Aorta (tissue), 5 donors: ENCODE measurements around the gene ZNF423. TPM values are rescaled to one million over a fixed set of nuclear protein-coding genes. Genes with fewer than 3 reads are reported as not detected.
A peak's percentile ranks its signal among the peaks of the same experiment; 100 is the strongest.

Source experiments
- ATAC-seq: fragments of 200-7000 bp; cut with Tn5 transposase; one replicate; pipeline ENCODE4 v1.9.1; 2022; ENCODE audit warnings: moderate library complexity; ENCODE audit not compliant: low FRiP score
- DNase-seq, 2 donors: peaks; one replicate each; pipeline ENCODE4 v3.0.0-alpha.2; 2020
- H3K27ac ChIP-seq, 2 donors: one replicate each; pipeline ENCODE4 v1.5.1; 2013; ENCODE audit warnings: low read length in 2 of 2, mild to moderate bottlenecking in 2 of 2, moderate library complexity in 2 of 2, control low read depth in 1 of 2, inconsistent platforms in 1 of 2, low read depth in 1 of 2
- H3K27me3 ChIP-seq, 2 donors: one replicate each; pipeline ENCODE4 v1.6.1; 2013; ENCODE audit warnings: control low read depth in 1 of 2, low read length in 1 of 2, mild to moderate bottlenecking in 1 of 2, moderate library complexity in 1 of 2; ENCODE audit not compliant: insufficient read depth in 2 of 2, control insufficient read depth in 1 of 2
- H3K36me3 ChIP-seq, 2 donors: one replicate each; pipeline ENCODE4 v1.6.1; 2013; ENCODE audit warnings: control low read depth in 1 of 2, low read length in 1 of 2, mild to moderate bottlenecking in 1 of 2; ENCODE audit not compliant: insufficient read depth in 2 of 2, control insufficient read depth in 1 of 2
- H3K4me1 ChIP-seq, 2 donors: one replicate each; pipeline ENCODE4 v1.6.1; 2013; ENCODE audit warnings: low read length in 2 of 2, control low read depth in 1 of 2, mild to moderate bottlenecking in 1 of 2, moderate library complexity in 1 of 2; ENCODE audit not compliant: insufficient read depth in 2 of 2, control insufficient read depth in 1 of 2
- H3K4me3 ChIP-seq, 2 donors: one replicate each; pipeline ENCODE4 v1.5.1; 2013; ENCODE audit warnings: low read length in 2 of 2, control low read depth in 1 of 2, mild to moderate bottlenecking in 1 of 2
- H3K9me3 ChIP-seq: one replicate; pipeline ENCODE4 v1.6.1; 2013; ENCODE audit warnings: mild to moderate bottlenecking, low read length; ENCODE audit not compliant: control insufficient read depth
- WGBS, 2 donors: extraction: QIAGEN DNeasy Blood & Tissue Kit; methylation state at CpG; one replicate each; pipeline ENCODE4 v1.1.7; 2013; 5-methylcytosine and 5-hydroxymethylcytosine counted together
- intact Hi-C, 2 donors: fragments of 100-400 bp; cut with DNase I; formaldehyde crosslinking; loops; one replicate each; pipeline versions ENCODE4 v1.14.2 to v1.15.0; 2022
- polyA plus RNA-seq, 2 donors: library from polyadenylated mRNA; stranded (reverse); fragments of 200-250 nt; gene quantifications; one replicate each; pipeline ENCODE4 v1.2.3, GENCODE V29; 2013
- total RNA-seq, 2 donors: library from RNA; stranded (reverse); fragmentation: NEBNext Ultra II Directional; extraction: Animal tissue kit (Norgen Biotek cat#: 25700); gene quantifications; one replicate each; pipeline ENCODE4 v1.2.1, GENCODE V29; 2021
- donor health status: healthy with polysubstance abuse.
- donor health status: Bipolar disorder and iron deficiency.
- donor health status: DM: no; HTN: no; CAD: no.
- donor health status: DM: no; HTN: no; CAD: no.
- donor health status: DM: yes; HTN: yes; CAD: no.

Gene ZNF423
- total and polyA plus RNA-seq, 4 donors: 3.1 to 43.1 (median 10.0) TPM

DNA sequence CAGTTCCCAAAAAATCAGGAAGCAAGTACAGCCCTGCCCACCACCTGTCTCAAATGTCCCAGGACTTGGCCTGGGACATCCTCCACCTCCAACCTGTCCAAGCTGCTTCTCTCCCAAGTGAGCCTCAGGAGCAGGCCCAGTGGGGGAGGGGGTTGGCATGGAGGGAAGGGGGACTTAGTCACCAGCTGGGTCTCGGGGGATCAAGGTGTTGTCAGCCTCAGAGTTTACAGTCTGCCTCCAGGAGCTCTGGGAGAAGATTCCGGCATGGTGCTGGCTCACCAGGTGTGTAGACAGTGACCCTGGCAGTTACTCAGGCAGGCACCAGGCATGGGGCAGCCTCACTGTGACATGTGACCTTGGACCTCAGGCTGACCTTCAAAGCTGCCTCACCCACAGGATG lies 19.7 kb downstream of the ZNF423 start:
- H3K4me1 ChIP-seq: no peaks in the 10 kb centered on the region
- intact Hi-C loops: loop anchor here in 1 of 2 donors (10.0 kb wide), 1 partner anchor 191 kb away; no protein-coding TSS in a partner anchor
- ATAC-seq: no peak
- H3K27me3 ChIP-seq: no peaks in the 10 kb centered on the region
- no peaks in the 10 kb centered on the region for H3K36me3 ChIP-seq
- DNase-seq: peak in 1 of 2 donors; percentile 75
- peak overlapping the region in 1 of 2 donors; percentile 69 for H3K27ac ChIP-seq
- 23 to 54% methylated on average over 2 of the region's 2 CpGs for WGBS, 2 donors
- no peak overlapping the region for H3K4me3 ChIP-seq
- H3K9me3 ChIP-seq: no peaks in the 10 kb centered on the region

- no peak overlapping the region for H3K4me3 ChIP-seq
- no peaks in the 10 kb centered on the region for H3K36me3 ChIP-seq
- DNase-seq (no peak), ATAC-seq (no peak)
- H3K4me1 ChIP-seq: no peaks in the 10 kb centered on the region
- H3K9me3 ChIP-seq: no peaks in the 10 kb centered on the region
- H3K27me3 ChIP-seq: no peaks in the 10 kb centered on the region
- intact Hi-C loops: loop anchor here in 1 of 2 donors (10.0 kb wide), 1 partner anchor 190 kb away; no protein-coding TSS in a partner anchor
- WGBS, 2 donors: 25 to 31% methylated on average over 13 of the region's 13 CpGs
- H3K27ac ChIP-seq: peak overlapping the region in 1 of 2 donors; percentile 58
Measured at GRCh38 chr16:49835161-49835777, 20.6 kb downstream of the ZNF423 start.

GRCh38 chr16:49834531-49835151 lies 21.3 kb downstream of the ZNF423 start:
- Histone ChIP-seq H3K27me3 (no peaks in the 10 kb centered on the region), H3K27ac (peak overlapping the region; percentile 58 to 74), H3K9me3 (no peaks in the 10 kb centered on the region), H3K4me1 (no peaks in the 10 kb centered on the region), H3K4me3 (no peak overlapping the region), H3K36me3 (no peaks in the 10 kb centered on the region)
- ATAC-seq: peak; percentile 78
- WGBS, 2 donors: 7 to 9% methylated on average over 18 to 19 of the region's 19 CpGs
- intact Hi-C loops: loop anchor here (5.0 to 10.0 kb wide), 2 partner anchors 47 to 190 kb away; no protein-coding TSS in a partner anchor
- DNase-seq: peak; percentile 88 to 91

- Histone ChIP-seq H3K4me3 (no peak overlapping the region), H3K36me3 (no peaks in the 10 kb centered on the region), H3K27ac (peak overlapping the region; percentile 58 to 74), H3K9me3 (no peaks in the 10 kb centered on the region), H3K27me3 (no peaks in the 10 kb centered on the region), H3K4me1 (no peaks in the 10 kb centered on the region)
- ATAC-seq: peak; percentile 66
- WGBS, 2 donors: 9 to 11% methylated on average over 13 of the region's 13 CpGs
- DNase-seq: peak in 1 of 2 donors; percentile 69
- intact Hi-C loops: loop anchor here (5.0 to 10.0 kb wide), 2 partner anchors 47 to 189 kb away; no protein-coding TSS in a partner anchor
Measured at GRCh38 chr16:49833796-49834530, 21.9 kb downstream of the ZNF423 start.

DNA sequence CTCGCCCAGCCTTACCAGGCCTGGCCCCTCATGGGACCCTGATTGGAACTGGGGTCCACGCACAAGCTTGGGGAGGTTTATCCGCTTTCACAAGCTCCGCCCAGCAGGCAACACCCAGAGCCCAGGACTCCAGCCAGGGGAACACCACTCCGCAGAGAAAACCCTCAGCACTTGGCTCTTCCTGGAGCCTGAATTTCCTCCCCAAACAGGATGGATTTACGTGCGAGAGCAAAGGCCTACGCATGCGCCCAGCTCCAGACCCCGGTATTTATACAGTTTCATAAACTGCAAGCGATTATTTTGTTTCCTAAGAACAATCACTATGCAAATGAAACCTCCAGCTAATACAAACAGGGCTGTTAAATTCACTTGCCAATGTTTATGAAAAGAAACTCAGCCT lies 22.8 kb downstream of the ZNF423 start:
- no peak overlapping the region for H3K4me3 ChIP-seq
- no peaks in the 10 kb centered on the region for H3K36me3 ChIP-seq
- DNase-seq (peak; percentile 79 to 80), ATAC-seq (peak; percentile 66)
- H3K27ac ChIP-seq: peak overlapping the region in 1 of 2 donors; percentile 74
- 15 to 17% methylated on average over 11 of the region's 11 CpGs for WGBS, 2 donors
- H3K27me3 ChIP-seq: no peaks in the 10 kb centered on the region
- H3K4me1 ChIP-seq: no peaks in the 10 kb centered on the region
- no peaks in the 10 kb centered on the region for H3K9me3 ChIP-seq
- intact Hi-C loops: loop anchor here (5.0 to 10.0 kb wide), 2 partner anchors 46 to 188 kb away; no protein-coding TSS in a partner anchor

DNA sequence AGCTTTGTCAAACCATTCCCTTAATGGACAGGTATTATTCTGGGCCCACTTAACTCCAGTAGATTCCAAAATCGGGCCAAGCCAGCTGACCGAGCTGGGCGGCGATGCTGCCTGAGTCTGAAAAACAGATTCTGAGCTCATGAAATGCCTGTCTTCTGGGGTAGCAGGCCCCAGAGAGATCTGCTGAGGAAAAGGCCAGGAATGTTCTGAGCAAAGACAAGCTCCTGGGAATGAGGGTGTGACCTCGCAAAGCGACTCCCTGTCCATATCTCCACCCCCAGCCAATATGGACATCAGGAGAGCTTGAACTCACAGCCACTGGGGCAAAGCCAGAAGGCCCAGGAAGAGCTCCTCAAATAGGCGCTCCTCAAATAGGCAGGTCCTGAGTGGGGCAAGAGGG lies 23.7 kb downstream of the ZNF423 start:
- no peaks in the 10 kb centered on the region for H3K36me3 ChIP-seq
- WGBS, 2 donors: 7 to 15% methylated on average over 7 of the region's 7 CpGs
- H3K4me1 ChIP-seq: no peaks in the 10 kb centered on the region
- H3K4me3 ChIP-seq: no peak overlapping the region
- H3K9me3 ChIP-seq: no peaks in the 10 kb centered on the region
- intact Hi-C loops: loop anchor here (5.0 to 10.0 kb wide), 2 partner anchors 45 to 187 kb away; no protein-coding TSS in a partner anchor
- peak overlapping the region; percentile 47 to 74 for H3K27ac ChIP-seq
- peak; percentile 33 for ATAC-seq
- peak in 1 of 2 donors; percentile 66 for DNase-seq
- no peaks in the 10 kb centered on the region for H3K27me3 ChIP-seq

- no peak for ATAC-seq
- no peak for DNase-seq
- no peaks in the 10 kb centered on the region for H3K27me3 ChIP-seq
- 87 to 100% methylated on average over 5 of the region's 5 CpGs for WGBS, 2 donors
- intact Hi-C loops: loop anchor here (5.0 to 10.0 kb wide), 2 partner anchors 44 to 186 kb away; no protein-coding TSS in a partner anchor
- no peaks in the 10 kb centered on the region for H3K36me3 ChIP-seq
- H3K4me1 ChIP-seq: no peaks in the 10 kb centered on the region
- H3K4me3 ChIP-seq: no peak overlapping the region
- H3K27ac ChIP-seq: no peak overlapping the region
- no peaks in the 10 kb centered on the region for H3K9me3 ChIP-seq
Measured at GRCh38 chr16:49830873-49831272, 25.0 kb downstream of the ZNF423 start.

DNA sequence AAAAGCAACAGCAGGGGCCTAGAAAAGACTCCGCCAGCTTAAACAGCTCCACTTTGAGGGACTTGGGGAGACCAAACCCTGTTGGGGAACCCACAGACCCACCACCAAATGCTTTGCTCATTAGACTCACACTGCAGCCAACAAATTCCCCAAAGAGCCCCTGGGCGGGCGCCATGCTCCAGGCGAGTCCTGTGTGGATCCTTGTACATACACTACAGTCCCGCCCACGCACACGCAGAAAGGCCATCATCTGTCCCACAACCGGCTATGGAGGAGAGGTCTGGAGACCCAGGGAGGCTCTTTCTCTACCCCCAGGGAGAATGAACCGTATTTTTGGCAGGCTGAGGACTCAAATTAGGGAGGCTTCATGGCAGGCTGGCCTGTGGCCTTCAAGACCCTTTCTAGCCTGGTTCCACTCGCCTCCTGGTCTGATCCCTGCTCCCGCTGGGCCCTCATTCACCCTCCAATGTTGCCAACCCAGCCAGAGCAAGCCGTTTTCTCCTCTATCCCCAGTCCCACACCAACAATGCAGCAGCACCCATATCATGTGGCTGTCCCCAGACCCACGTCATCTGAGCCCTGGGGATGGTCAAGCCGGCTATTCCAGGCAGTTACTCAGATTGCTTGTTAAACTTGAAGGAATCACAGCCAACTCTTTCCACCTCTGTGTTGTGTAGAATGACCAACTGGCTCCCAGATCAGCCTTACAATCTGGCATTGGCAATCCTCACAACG lies 27.2 kb downstream of the ZNF423 start:
- H3K4me3 ChIP-seq: no peak overlapping the region
- no peaks in the 10 kb centered on the region for H3K27me3 ChIP-seq
- ATAC-seq (peak; percentile 23), DNase-seq (no peak)
- no peaks in the 10 kb centered on the region for H3K9me3 ChIP-seq
- intact Hi-C loops: loop anchor here (2.0 to 5.0 kb wide), 2 partner anchors 26 to 34 kb away; no protein-coding TSS in a partner anchor
- H3K4me1 ChIP-seq: no peaks in the 10 kb centered on the region
- WGBS, 2 donors: 49 to 57% methylated on average over 15 of the region's 15 CpGs
- no peaks in the 10 kb centered on the region for H3K36me3 ChIP-seq
- peak overlapping the region in 1 of 2 donors; percentile 1 for H3K27ac ChIP-seq
